SKM-1 treated with dmso at 0.1 percent for 144 hours (cell line): Measurements from ENCODE around the gene TMC1.
"Not testable (repeated sequence)": the region's sequence is repeated elsewhere in the genome, so short reads cannot be mapped to it uniquely, and the experiment has no call there.

Experiments used
- DNase-seq: peaks from one replicate; lab custom pipeline; 2025; ENCODE audit not compliant: unreplicated experiment; lab: John Stamatoyannopoulos, UW

Gene TMC1

GRCh38 chr9:72751541-72751940 is 230.1 kb downstream of the TMC1 start:
- no peak for DNase-seq

GRCh38 chr9:72753266-72753893 is 232.0 kb downstream of the TMC1 start:
- no peak for DNase-seq

DNA sequence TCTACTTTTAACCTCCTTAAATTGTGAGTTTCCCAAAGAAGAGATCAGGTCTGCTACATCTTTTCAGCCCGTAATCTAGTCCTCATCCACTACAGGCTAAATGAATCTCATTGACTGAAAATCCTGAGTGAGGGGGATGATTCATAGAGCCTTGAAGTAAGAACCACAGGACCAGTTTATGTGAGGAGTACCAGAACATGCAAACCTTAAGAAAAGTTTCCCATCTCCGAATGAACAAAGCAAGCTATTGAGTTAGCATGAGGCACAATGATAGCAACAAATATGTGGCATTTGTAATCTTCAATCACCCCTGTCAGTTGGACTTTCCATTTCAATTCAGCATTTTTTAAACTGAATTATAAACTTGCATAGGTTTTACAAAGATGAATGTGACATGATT is 234.4 kb downstream of the TMC1 start:
- DNase-seq = no peak

DNA sequence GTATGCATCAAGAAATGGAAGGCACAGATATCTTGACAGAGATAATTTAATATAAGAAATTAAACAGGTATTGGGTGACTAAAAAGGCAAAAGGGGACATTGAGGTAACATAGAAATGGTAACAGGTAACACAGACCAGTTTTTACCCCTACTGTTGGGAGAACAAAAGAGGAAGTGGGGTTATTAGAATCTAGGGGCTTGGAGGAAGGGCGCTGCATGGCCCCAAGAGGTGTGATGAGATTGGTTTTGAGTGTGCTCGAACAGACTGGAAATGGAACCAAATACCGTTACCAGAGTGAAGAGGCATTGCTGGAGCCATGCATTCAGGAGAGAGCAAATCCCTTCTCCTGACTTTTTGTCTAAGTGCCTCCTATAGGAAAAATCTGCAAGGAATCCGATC is 237.5 kb downstream of the TMC1 start:
- DNase-seq = no peak

- DNase-seq = no peak
These were observed 241.6 kb downstream of the TMC1 start for GRCh38 chr9:72763022-72763421.

GRCh38 chr9:72769546-72769945 is 248.1 kb downstream of the TMC1 start:
- DNase-seq = no peak

DNA sequence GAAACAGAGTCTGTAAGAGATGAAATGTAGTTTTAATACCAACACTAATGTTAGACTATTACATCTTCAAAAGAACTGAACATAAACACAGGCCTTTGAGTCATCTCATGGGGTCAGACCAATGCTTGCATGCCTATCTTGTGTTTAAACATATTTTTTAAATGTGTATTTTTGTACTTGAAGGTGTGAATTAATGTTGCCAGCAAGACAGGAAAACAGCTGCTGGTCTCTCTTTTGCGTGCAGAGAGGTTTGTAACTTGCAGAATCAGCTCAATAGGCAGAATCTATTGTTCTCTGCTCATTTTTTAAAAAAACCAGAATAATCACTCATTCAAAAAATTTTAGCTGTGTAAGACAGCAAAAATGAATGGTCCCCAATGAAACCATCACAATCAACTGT is 251.3 kb downstream of the TMC1 start:
- DNase-seq = no peak

- DNase-seq = no peak
These were observed 252.2 kb downstream of the TMC1 start for GRCh38 chr9:72773570-72773969.

GRCh38 chr9:72775570-72775969 is 254.2 kb downstream of the TMC1 start:
- no peak for DNase-seq

DNA sequence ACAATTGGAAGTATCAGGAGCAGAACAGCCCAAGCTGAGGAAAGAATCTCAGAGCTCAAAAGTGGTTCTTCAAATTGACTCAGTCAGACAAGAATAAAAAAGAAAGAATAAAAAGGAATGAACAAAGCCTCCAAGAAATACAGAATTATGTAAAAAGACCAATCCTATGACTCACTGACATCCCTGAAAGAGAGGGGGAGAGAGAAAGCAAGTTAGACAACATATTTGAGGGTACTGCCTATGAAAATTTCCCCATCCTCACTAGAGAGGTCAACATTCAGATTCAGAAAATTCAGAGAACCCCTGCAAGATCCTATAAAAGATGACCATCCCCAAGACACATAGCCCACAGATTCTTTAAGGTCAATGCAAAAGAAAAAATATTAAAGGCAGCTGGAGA is 258.2 kb downstream of the TMC1 start:
- DNase-seq = no peak

GRCh38 chr9:72786948-72787347 is 265.5 kb downstream of the TMC1 start:
- DNase-seq = no peak

DNA sequence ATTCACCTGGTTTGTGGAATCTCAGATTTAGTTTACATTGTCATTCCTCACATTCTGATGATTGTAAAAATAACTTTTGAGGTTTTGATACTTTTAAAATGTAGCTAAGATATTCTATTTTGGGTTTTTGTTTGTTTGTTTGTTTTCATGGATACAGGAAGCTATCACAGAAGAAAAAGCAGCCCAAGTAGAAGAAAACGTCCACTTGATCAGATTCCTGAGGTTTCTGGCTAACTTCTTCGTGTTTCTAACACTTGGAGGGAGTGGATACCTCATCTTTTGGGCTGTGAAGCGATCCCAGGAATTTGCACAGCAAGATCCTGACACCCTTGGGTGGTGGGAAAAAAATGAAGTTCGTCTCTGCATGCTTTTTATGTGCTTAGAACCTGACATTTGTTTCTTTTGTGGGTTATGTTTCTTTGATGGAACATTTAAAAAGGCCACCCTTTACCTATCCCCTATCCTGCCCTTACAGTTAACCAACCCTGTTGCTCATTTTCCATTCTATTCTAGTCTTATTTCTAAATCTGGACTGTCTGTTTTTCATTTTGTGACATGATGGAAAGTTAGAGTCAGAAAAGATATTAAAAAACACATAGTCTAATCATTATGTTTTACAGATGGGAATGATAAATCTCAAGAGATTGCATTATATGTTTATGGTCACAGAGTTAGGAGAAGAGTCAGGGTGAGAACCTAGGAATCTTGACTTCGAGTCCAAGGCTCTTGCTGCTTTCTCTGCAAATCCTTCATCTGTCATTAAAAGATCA is 267.7 kb downstream of the TMC1 start:
- no peak for DNase-seq

- DNase-seq = no peak
These were observed 268.5 kb downstream of the TMC1 start for GRCh38 chr9:72789885-72790284.

DNA sequence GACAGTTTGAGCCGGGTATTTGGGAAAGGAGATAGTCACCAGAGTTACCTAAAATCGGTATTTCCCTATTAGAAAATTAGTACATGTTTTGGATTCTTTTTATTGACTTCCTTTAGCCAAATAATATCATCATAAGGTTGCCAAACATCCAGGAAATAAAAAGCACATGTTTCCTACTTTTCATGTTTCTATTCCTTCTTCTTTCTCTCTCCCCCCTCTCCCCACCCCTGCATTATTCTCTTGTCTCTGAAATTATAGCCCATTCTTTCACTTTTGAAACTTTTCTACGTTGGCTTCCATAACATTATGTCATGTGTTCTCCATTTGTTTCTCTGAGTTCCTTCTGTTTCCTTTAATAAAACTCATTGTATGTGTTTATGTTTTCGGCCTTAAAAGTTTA is 269.6 kb downstream of the TMC1 start:
- no peak for DNase-seq

DNA sequence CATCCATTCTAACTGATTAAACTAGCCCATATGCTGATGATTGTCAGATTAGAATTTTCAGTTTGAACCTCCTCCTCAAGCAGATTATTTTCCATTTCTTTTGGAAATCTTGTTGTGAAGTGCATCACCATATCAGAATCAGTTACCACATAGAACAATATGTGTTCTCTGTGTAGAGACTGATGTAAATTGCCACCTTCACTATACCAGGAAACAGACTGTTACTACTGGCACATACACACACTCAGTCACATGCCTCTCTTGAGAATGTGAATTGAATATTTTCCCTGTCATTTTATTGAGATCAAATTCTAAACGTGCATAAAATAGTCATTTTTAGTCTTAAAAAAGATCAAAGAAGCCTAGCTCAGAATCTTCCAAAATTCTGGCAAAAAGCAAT is 270.0 kb downstream of the TMC1 start:
- DNase-seq = no peak

GRCh38 chr9:72794946-72795345 is 273.5 kb downstream of the TMC1 start:
- DNase-seq = no peak

- DNase-seq = no peak
These were observed 279.1 kb downstream of the TMC1 start for GRCh38 chr9:72800328-72800994.

DNA sequence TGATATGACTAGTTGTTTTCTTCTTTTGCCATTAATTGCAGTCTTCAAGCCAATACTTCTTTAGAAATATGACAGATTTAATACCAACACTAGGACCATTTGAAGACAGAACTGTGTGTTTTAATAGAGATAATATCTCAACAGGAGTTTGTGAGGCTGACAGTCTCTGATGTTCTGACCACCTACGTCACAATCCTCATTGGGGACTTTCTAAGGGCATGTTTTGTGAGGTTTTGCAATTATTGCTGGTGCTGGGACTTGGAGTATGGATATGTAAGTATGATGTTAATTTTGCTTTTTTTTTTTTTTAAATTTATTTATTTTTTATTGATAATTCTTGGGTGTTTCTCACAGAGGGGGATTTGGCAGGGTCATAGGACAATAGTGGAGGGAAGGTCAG is 283.8 kb downstream of the TMC1 start:
- no peak for DNase-seq

GRCh38 chr9:72806313-72806809 is 285.0 kb downstream of the TMC1 start:
- DNase-seq = not testable (repeated sequence)

GRCh38 chr9:72807765-72808445 is 286.5 kb downstream of the TMC1 start:
- DNase-seq = no peak

GRCh38 chr9:72808446-72808768 is 287.0 kb downstream of the TMC1 start:
- no peak for DNase-seq

DNA sequence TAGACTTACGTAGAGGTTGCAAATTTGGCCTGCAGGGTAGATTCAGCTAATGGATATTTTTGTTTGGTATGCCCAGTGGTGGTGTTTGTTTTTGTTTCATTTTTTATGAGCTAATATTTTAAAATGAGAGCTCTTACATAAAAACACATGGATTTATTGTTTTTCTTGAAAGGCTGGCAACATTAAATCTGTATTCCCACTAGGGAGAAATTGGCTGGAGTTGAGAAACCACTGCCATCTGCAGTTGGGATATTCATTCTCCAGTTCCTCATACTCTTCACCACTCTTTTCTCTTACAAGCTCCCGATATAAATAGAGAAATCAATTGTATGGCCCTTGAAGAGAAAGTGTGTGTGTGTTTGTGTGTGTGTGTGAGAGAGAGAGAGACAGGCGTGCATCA is 288.2 kb downstream of the TMC1 start:
- DNase-seq = no peak
